Testis (tissue), 2 donors: ENCODE data around the gene SHROOM3.

ENCODE experiments used
- POLR2A ChIP-seq: fragments of 450-650 bp; IDR thresholded peaks from one replicate; pipeline ENCODE4 v1.6.1; 2017; ENCODE audit warnings: antibody characterized with exemption, mild to moderate bottlenecking, moderate library complexity
- TF ChIP-seq, protein P1 (sequence below), 3 experiments: fragments of 450-650 bp in 2 of 3; fragments of 200-600 bp in 1 of 3; sonication (generic) in 1 of 3; IDR thresholded peaks; one replicate each; pipeline ENCODE4 v1.5.1; 2016 to 2019; ENCODE audit warnings: antibody characterized with exemption in 3 of 3, mild to moderate bottlenecking in 2 of 3, moderate library complexity in 1 of 3

GRCh38 chr4:76420762-76421581, 14.1 kb upstream of the SHROOM3 start, which contains the start of gene CCDC158:
- TF ChIP-seq, protein P1, sequence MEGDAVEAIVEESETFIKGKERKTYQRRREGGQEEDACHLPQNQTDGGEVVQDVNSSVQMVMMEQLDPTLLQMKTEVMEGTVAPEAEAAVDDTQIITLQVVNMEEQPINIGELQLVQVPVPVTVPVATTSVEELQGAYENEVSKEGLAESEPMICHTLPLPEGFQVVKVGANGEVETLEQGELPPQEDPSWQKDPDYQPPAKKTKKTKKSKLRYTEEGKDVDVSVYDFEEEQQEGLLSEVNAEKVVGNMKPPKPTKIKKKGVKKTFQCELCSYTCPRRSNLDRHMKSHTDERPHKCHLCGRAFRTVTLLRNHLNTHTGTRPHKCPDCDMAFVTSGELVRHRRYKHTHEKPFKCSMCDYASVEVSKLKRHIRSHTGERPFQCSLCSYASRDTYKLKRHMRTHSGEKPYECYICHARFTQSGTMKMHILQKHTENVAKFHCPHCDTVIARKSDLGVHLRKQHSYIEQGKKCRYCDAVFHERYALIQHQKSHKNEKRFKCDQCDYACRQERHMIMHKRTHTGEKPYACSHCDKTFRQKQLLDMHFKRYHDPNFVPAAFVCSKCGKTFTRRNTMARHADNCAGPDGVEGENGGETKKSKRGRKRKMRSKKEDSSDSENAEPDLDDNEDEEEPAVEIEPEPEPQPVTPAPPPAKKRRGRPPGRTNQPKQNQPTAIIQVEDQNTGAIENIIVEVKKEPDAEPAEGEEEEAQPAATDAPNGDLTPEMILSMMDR (IDR thresholded peaks at IDR 0.05) = no peak
- no peak for TF ChIP-seq POLR2A
